GM23338 (cell line): Measurements from ENCODE around the gene C6orf89. TPM values are rescaled to one million over a fixed set of nuclear protein-coding genes. Genes with fewer than 3 reads are reported as not detected.

Source experiments
- ATAC-seq: fragments of 200-7000 bp; cut with Tn5 transposase; 3 replicates; pipeline ENCODE4 v1.9.1; 2020
- DNase-seq: peaks from one replicate; pipeline ENCODE4 v3.0.0-alpha.2; 2015; ENCODE audit warnings: low spot score
- H2AFZ ChIP-seq: fragments of 200-600 bp; sonication (generic); 2 replicates; pipeline ENCODE4 v1.8.0; 2016; ENCODE audit warnings: antibody characterized with exemption, mild to moderate bottlenecking, moderate library complexity
- H3F3A ChIP-seq: fragments of 200-600 bp; sonication (generic); replicated peaks from 2 replicates; pipeline ENCODE4 v1.8.0; 2017; ENCODE audit warnings: antibody characterized with exemption, mixed run types, low read depth
- H3K27ac ChIP-seq: fragments of 200-600 bp; sonication (generic); 2 replicates; pipeline ENCODE4 v1.6.1; 2016; ENCODE audit warnings: low read depth
- H3K27me3 ChIP-seq: fragments of 200-600 bp; sonication (generic); 2 replicates; pipeline ENCODE4 v1.8.0; 2016; ENCODE audit warnings: mild to moderate bottlenecking, mixed run types, moderate library complexity; ENCODE audit not compliant: insufficient read depth
- H3K36me3 ChIP-seq: fragments of 200-600 bp; sonication (generic); 2 replicates; pipeline ENCODE4 v1.8.0; 2016; ENCODE audit warnings: mild to moderate bottlenecking; ENCODE audit not compliant: insufficient read depth
- H3K4me1 ChIP-seq: fragments of 200-600 bp; sonication (generic); 2 replicates; pipeline ENCODE4 v1.8.0; 2016; ENCODE audit warnings: mild to moderate bottlenecking, moderate library complexity; ENCODE audit not compliant: insufficient read depth
- H3K4me2 ChIP-seq: fragments of 200-600 bp; sonication (generic); 2 replicates; pipeline ENCODE4 v1.7.1; 2017; ENCODE audit warnings: mixed run types
- H3K4me3 ChIP-seq: fragments of 200-600 bp; sonication (generic); 2 replicates; pipeline ENCODE4 v1.6.1; 2016; ENCODE audit warnings: mixed run types
- H3K79me2 ChIP-seq: fragments of 200-600 bp; sonication (generic); replicated peaks from 2 replicates; pipeline ENCODE4 v1.8.0; 2017; ENCODE audit warnings: mild to moderate bottlenecking; ENCODE audit not compliant: insufficient read depth
- H3K9me2 ChIP-seq: fragments of 200-600 bp; sonication (generic); 2 replicates; pipeline ENCODE4 v1.8.0; 2017; ENCODE audit not compliant: insufficient read depth
- H4K20me1 ChIP-seq: fragments of 200-600 bp; sonication (generic); replicated peaks from 2 replicates; pipeline ENCODE4 v1.8.0; 2017; ENCODE audit warnings: mild to moderate bottlenecking; ENCODE audit not compliant: insufficient read depth
- H3K27ac Mint-ChIP-seq: 2 replicates; pipeline ENCODE4 v1.8.0; 2020; ENCODE audit warnings: inconsistent platforms, mild to moderate bottlenecking, moderate library complexity, mixed read lengths
- H3K27me3 Mint-ChIP-seq: 3 replicates; pipeline ENCODE4 v1.8.0; 2022; ENCODE audit warnings: low read depth, mild to moderate bottlenecking, moderate library complexity, mixed read lengths, inconsistent platforms; ENCODE audit not compliant: insufficient read depth, poor library complexity
- H3K36me3 Mint-ChIP-seq: 3 replicates; pipeline ENCODE4 v1.8.0; 2021; ENCODE audit warnings: low read depth, mild to moderate bottlenecking, inconsistent platforms, moderate library complexity, mixed read lengths
- H3K4me1 Mint-ChIP-seq: 3 replicates; pipeline ENCODE4 v1.8.0; 2020; ENCODE audit warnings: mild to moderate bottlenecking, inconsistent platforms, mixed read lengths
- H3K4me3 Mint-ChIP-seq: 3 replicates; pipeline ENCODE4 v1.8.0; 2021; ENCODE audit warnings: moderate library complexity, mild to moderate bottlenecking, inconsistent platforms, mixed read lengths
- H3K9me3 Mint-ChIP-seq: 3 replicates; pipeline ENCODE4 v1.8.0; 2020; ENCODE audit warnings: moderate library complexity, mild to moderate bottlenecking, inconsistent platforms, mixed read lengths
- CREB1 ChIP-seq: fragments of 250-450 bp; sonication (Bioruptor Pico); IDR thresholded peaks from 2 replicates; pipeline ENCODE4 v1.5.0; 2020; ENCODE audit warnings: low read depth, mild to moderate bottlenecking, moderate library complexity
- CTCF ChIP-seq, 2 experiments: fragments of 200-600 bp in 1 of 2; sonication (generic) in 1 of 2; conservative IDR thresholded peaks; 2 replicates each; pipeline versions ENCODE4 v1.5.1 to v1.6.1; 2016 to 2017; ENCODE audit warnings: antibody characterized with exemption in 2 of 2, low read depth in 2 of 2, mild to moderate bottlenecking in 2 of 2, moderate library complexity in 1 of 2
- ETS1 ChIP-seq: IDR thresholded peaks from 2 replicates; pipeline ENCODE4 v1.6.1; 2016; ENCODE audit warnings: antibody characterized with exemption
- EZH2 ChIP-seq: fragments of 200-600 bp; sonication (generic); IDR thresholded peaks from one replicate; pipeline ENCODE4 v1.8.0; 2017; ENCODE audit warnings: antibody characterized with exemption, mild to moderate bottlenecking, low read depth; ENCODE audit not compliant: unreplicated experiment
- EZH2phosphoT487 ChIP-seq: fragments of 200-600 bp; sonication (generic); IDR thresholded peaks from one replicate; pipeline ENCODE4 v1.8.1; 2018; ENCODE audit warnings: antibody characterized with exemption; ENCODE audit not compliant: unreplicated experiment
- JUNB ChIP-seq: IDR thresholded peaks from one replicate; pipeline ENCODE4 v1.6.1; 2016; ENCODE audit warnings: antibody characterized with exemption; ENCODE audit not compliant: unreplicated experiment
- NANOG ChIP-seq: IDR thresholded peaks from 2 replicates; pipeline ENCODE4 v1.6.1; 2016; ENCODE audit warnings: antibody characterized with exemption, borderline replicate concordance
- POLR2AphosphoS5 ChIP-seq: IDR thresholded peaks from 2 replicates; pipeline ENCODE4 v1.6.1; 2016; ENCODE audit warnings: antibody characterized with exemption, low read depth
- REST ChIP-seq: IDR thresholded peaks from one replicate; pipeline ENCODE4 v1.6.1; 2018; ENCODE audit warnings: antibody characterized with exemption; ENCODE audit not compliant: unreplicated experiment
- STAT1 ChIP-seq: IDR thresholded peaks from one replicate; pipeline ENCODE4 v1.6.1; 2016; ENCODE audit warnings: antibody characterized with exemption; ENCODE audit not compliant: unreplicated experiment
- ZNF114 ChIP-seq: fragments of 250-450 bp; sonication (Bioruptor Pico); IDR thresholded peaks from 2 replicates; pipeline ENCODE4 v1.5.0; 2020; ENCODE audit warnings: mild to moderate bottlenecking, moderate library complexity
- ZNF331 ChIP-seq: fragments of 250-450 bp; sonication (Bioruptor Pico); IDR thresholded peaks from 2 replicates; pipeline ENCODE4 v1.5.0; 2020; ENCODE audit warnings: low read depth, mild to moderate bottlenecking, moderate library complexity
- ZNF462 ChIP-seq: fragments of 250-450 bp; sonication (Bioruptor Pico); IDR thresholded peaks from 2 replicates; pipeline ENCODE4 v1.5.0; 2020; ENCODE audit warnings: mild to moderate bottlenecking, moderate library complexity
- polyA plus RNA-seq: library from polyadenylated mRNA; unstranded; fragments of >200 nt; fragmentation: Nextera tagmentation; extraction: Ambion mirVana; gene quantifications from 2 replicates; pipeline ENCODE4 v1.2.1, GENCODE V29; 2016
- total RNA-seq: library from RNA; depleted of rRNA; stranded (reverse); fragments of >200 nt; shearing (Covaris generic); gene quantifications from 2 replicates; pipeline ENCODE4 v1.2.3, GENCODE V29; 2014

Gene C6orf89
- total and polyA plus RNA-seq, 2 experiments from 2014 or later = 3.7 to 7.9 TPM

- Mint-ChIP-seq H3K4me1 (no peaks in the 10 kb centered on the region), H3K4me3 (no peak overlapping the region), H3K27me3 (peaks cover 2% of the 10 kb centered on the region), H3K9me3 (no peaks in the 10 kb centered on the region), H3K36me3 (peaks cover 83% of the 10 kb centered on the region), H3K27ac (peak overlapping the region; percentile 62; the same call in 1 of the 2 replicates)
- peaks cover 42% of the 10 kb centered on the region for H3K36me3 ChIP-seq
- H3K79me2 ChIP-seq = no peaks in the 10 kb centered on the region
- no peaks in the 10 kb centered on the region for H3K27me3 ChIP-seq
- peaks cover 3% of the 10 kb centered on the region for H4K20me1 ChIP-seq
- no peak overlapping the region for H3K27ac ChIP-seq
- H3K4me1 ChIP-seq = no peaks in the 10 kb centered on the region
- H3K9me2 ChIP-seq = no peaks in the 10 kb centered on the region
- no peak overlapping the region for H3K4me2 ChIP-seq
- H3K4me3 ChIP-seq = no peak overlapping the region
- H2AFZ ChIP-seq = no peak overlapping the region
- no peak for ATAC-seq
- no peaks in the 10 kb centered on the region; the same call in 1 of the 2 replicates for H3F3A ChIP-seq
- no peak for DNase-seq
- TF ChIP-seq ETS1 (no peak), STAT1 (no peak), REST (no peak), ZNF331 (CRISPR knock-in tag) (no peak), EZH2 (no peak), CREB1 (CRISPR knock-in tag) (no peak), JUNB (no peak), NANOG (no peak), EZH2phosphoT487 (no peak), CTCF (conservative IDR thresholded peaks at IDR 0.05; ENCODE audit: low read depth in 2 of 2) (no peak), POLR2AphosphoS5 (no peak), ZNF114 (CRISPR knock-in tag) (no peak), ZNF462 (CRISPR knock-in tag) (no peak)
These were observed 84.5 kb downstream of the C6orf89 start for GRCh38 chr6:36969988-36970891.
